ENCODE measurements around the gene TARBP1.
"Not testable (repeated sequence)": the region's sequence is repeated elsewhere in the genome, so short reads cannot be mapped to it uniquely, and the experiment has no call there.

Gene TARBP1

DNA sequence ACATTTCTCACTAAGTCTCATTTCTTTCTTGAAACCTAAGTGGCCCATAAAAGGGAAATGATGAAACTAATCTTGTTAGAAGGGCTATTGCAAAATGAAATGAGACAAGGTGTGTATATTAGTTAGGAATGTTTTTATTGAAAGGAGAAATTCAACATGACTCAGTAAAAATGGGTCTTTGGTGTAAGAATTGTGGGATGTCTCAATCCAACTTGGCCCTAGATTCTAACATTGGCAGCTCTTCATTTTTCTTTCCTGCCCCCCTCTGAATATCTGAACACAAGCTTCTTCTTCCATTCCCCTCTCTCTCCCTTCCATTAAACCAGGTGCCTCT is 26.8 kb upstream of the TARBP1 start:
- no peak for DNase-seq

DNA sequence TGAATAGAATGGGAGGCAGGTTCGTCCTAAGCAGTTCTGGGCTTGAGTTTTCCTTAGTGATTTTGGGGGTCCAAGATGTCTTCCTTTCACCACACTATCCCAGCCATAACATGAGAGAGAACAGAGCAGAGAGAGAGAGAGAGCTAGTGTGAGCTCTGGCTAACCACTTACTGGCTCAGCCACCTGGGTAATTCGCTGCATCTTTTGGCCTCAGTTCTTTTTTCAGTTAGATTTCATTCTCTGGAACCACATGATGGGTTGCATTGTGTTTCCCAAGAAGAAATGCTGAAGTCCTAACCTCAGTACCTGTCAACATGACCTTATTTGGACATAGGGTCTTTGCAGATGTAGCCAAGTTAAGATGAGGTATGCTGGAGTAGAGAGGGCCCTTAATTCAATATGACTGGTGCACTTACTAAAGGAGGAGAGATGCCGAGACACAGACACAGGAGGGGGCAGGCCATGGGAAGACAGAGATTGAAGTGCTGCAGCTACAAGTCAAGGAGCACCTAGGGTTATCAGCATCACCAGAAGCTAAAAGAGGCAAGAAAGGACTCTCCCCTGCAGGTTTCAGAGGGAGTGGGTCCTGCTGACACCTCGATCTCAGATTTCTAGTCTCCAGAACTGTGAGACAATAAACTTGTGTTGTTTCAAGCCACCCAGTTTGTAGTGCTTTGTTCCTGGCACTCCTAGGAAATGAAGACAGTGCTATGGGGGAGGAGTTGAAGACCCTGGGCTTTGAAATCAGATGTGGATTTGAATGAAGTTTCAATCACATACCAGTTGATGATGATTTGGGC is 26.2 kb upstream of the TARBP1 start:
- DNase-seq, result no peak

DNA sequence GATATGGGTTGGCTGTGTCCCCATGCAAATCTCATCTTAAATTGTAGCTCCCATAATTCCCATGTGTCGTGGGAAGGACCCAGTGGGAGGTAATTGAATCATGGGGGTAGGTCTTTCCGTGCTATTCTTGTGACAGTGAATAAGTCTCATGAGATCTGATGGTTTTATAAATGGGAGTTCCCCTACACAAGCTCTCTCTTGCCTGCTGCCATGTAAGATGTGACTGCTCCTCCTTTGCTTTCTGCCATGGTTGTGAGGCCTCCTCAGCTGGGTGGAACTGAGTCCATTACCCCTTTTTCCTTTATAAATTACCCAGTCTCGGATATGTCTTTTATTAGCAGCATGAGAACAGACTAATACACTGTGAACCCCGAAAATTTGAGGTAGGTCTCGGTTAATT is 25.3 kb upstream of the TARBP1 start:
- not testable (repeated sequence) for DNase-seq

DNA sequence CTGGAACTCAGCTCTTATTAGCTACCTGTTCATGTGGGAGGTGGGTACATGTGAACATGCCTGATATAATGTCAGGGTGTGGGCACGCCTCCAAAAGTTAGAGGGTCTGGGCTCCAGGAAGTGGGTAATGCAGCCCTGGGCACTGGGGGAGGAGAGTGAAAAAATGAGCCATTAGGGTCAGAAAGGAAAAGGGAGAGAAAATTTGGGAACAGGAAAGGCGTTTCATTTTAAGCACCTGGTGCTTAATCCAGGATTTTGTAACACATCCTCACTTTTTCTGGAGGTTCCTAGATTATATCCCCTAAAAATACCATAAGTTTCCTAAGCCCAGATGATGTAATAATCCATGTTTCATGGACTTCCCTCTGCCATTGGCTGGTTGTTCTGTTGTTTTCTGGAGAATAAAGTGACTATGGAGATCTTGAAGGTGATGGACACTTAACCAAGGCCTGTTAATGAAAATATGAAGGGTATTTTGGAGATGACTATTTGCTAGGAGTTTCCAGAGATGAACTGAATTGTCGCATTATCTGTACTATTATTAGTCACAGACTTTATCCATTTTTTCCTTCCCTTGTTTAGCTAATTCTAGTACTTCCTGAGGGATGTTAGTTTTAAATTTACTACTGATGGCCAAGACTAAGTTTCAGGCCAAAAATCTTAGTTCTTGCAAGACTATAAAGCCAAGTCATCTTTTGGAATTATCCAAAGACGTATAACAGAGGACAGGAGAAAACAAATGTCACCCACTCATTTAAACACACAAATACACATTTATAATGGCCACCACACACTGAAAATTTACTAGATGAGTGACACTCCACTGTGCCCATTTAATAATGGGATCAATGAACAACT is 24.4 kb upstream of the TARBP1 start:
- DNase-seq, result no peak

DNA sequence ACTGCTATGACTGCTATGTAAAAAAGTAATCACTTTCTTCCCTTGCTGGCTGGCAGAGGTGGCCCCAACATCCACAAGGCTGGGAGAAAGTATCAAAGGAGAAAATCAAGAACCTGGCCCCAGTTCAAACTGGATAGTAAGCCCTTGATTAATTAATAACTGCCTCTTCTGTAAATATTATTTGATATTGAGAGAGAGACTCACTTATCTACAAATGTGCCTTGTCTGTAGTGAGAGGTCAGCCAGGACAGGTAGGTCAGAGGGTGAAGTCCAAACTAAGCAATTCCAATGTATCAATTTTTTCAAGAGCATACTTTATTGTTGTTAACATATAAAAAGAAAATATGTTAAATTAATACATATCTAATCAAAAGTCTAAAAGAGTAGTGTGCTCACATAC is 23.8 kb upstream of the TARBP1 start:
- DNase-seq, result no peak

DNA sequence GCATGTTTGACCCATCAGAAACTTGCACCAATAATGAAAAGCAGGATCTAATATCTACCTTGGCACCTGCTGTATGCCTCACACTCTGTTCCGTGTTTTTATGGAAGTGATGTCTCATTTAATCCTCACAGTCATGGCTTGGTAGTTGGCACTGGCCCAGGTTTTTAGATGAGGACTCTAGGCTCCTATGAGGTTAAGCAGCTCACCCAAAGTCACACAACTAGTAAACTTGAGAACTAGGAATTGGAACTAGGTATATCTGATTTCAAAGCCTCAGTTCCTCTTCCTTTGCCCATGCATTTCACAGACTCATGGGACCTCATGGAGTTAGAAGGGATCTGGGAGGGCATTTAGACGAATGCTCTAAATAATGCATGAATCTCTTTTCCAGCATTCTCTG is 21.3 kb upstream of the TARBP1 start:
- DNase-seq, result peak; percentile 63

DNA sequence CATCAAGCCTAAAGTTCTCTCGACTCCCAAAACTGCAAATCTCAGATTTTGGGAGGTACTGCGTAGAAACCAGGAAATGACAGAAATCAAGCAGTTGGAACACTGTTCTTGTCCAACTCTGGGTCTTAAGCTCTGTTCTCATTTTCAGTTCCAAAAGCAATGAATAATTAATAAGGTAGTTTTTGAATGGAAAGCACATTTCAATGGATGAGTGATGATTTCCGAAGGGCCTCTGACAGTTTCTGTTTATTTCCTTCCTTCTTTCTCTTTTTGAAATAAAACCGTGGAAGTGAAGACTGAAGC is 20.9 kb upstream of the TARBP1 start:
- DNase-seq, result no peak

DNA sequence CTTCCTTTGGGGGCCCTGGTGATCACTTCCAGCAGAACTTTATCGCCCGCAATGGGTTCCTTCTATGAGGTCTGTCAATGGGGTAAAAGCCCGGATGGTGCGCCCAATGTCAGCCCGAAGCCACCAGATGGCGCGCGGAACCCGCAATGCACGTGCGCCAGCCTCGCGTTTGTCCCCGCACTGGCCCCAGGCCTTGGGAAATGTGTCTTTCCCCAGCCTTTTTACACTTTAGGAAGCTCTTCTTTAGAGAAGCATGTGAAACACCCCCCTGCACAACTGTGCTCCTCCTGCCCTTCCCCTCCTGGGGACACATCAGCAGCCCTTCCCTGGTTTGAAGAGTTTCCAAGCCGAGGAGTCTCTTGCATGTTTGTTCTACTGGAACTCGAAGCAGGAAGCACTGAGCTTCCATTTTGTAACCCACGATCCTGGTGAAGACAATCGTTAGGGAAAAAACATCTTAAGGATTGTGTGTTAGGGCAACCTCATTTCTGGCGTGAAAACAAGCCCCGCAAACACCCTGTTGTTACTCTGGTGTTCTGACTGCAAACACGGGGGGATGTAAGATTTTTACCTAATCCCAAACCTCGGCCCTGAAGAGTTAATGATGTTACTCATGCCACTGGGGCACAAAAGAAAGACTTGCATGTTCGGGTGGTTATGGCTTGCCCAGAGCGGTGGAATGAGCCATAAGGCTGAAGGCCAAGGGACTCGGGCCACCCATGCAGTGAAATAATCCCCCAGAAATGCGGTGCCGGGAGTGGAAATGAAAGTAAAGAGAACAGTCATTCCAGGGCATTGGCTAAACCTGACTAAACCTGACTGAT is 20.4 kb upstream of the TARBP1 start:
- DNase-seq, result peak; percentile 91

DNA sequence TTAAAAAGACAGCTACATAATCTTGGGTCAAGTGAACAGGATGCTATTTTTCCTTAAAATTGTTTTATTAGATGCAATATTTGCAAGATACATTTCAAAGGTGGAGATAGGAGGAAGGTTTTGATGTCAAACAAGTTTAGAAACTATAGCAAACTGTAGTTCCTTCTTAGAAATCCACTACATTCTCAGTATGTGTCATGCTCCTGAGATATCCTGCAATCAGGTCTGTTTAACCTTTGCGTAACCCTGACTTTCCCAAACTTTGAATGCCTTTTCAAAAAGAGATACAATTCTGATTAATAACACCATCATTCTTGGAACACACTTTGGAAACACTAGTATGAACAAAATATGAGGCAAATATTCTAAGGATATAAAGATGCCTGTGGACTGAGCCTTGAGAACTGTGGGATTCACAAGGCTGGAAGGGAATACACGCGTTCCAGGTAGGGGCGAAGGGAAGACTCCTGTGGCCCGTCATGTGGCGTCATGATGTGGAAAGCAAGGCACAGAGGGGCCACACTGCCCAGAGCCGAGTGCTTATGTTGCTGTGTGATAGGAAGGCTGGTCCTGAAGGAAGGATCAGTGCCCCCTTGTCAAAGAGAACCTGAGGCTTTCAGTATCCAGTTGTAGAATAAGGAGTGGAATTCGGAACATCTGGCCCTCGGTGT is 19.6 kb upstream of the TARBP1 start:
- no peak for DNase-seq

DNA sequence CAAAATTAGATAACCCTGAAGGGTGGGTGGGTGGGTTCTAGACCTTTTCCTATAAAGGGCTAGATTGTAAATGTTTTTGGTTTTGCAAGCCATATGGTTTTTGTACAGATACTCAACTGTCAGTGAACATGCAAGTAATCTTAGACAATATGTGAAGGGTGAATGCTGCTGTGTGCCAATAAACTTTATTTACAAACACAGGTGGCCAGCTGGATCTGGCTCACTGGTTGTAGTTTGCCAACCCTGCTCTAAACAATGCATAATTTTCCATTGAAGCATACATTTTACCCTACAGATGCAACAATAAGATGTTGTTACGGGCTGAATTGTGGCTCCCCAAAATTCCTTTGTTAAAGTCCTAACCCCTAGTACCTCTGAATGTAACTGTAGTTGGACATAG is 18.6 kb upstream of the TARBP1 start:
- DNase-seq, result no peak

DNA sequence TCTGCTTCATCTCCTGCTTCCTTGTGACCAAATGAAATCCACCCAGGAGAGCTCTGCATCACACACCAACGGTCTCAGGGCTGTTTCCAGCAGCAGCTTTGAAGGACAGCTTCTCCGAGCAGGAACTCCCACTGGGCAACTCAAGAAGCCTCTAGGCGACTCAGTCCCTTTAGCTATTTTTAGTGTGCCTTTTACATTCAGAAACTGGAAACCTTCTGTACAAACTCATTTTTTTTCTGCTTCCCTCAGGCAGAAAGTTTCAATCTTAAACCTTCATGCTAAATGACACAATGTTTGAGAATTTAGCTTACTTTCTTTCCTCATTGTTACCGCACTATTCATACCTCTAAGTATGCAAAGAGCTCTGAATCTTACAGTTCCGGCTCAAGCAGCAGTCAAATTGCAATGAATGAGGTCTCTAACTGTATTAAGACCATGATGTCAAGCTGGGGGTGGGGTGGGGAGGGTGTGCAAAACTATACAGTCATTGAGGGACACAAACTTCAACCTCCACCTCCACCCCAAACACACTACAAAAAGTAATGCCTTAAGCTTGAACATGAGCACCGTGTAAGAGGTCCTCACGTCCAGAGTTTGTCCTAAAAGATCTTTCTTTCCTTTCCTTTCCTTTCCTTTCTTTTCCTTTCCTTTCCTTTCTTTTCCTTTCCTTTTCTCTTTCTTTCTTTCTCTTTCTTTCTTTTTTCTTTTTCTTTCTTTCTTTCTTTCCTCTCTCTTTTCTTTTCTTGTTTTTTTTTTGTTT is 16.4 kb upstream of the TARBP1 start:
- peak; percentile 28 for DNase-seq

DNA sequence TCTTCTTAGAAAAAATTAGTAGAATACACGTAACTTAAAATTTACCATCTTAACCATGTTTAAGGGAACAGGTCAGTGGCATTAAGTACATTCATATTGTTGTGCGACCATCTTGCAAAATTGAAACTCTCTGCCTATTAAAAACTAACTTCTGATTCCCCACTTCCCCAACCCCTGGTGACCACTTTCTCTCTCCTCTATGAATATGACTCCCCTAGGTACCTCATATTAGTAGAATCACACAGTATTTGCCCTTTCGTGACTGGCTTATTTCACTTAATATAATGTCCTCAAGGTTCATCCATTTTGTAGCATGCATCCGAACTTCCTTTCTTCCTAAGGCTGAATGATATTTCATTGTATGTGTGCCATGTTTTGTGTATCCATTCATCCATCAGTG is 15.1 kb upstream of the TARBP1 start:
- no peak for DNase-seq

DNA sequence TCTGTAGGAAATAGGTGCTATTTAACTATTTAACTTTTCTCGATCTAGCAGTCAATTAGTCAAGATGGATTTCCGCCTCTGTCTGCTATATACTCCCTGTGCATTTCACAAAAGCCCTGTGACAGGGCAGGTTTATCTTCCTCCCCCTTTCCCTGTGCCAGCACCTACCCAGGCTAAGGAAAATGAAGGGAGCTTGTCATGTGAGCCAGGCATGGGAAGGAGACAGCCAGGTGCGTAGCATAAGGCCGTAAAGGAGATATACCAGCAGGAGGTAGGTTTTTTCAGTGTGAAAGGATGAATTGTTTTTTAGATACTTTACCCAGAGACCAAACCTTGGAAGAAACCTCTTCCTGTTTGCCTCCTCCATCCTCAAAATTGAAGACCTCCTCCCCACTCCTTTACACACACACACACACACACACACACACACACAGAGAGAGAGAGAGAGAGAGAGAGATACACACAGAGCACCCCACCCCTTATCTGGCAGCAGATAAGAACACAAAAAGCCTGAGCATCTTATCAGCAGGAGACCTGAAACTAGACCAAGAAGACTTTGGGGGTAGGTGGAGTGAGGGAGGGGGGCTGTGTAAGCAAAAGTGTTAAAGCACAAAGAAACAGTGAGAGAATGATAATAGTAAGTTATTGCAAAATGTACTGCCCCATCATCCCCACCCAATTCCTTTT is 12.0 kb upstream of the TARBP1 start:
- no peak for DNase-seq

DNA sequence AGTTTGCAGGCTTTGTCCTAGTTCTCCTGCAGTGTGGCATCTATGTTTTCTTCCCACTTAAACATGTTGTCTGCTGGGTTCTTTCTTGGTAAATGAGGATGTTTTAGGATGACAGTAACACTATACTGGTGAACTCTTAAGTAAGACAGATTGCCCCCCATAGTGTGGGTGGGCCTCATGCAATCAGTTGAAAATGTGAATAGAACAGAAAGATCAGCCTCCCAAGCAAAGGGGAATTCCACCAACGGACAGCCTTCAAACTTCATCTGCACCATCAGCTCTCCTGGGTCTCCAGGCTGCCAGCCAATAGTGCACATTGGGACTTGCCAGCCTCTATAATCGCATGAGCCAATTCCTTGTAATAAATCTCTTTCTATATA is 10.7 kb upstream of the TARBP1 start:
- no peak for DNase-seq

DNA sequence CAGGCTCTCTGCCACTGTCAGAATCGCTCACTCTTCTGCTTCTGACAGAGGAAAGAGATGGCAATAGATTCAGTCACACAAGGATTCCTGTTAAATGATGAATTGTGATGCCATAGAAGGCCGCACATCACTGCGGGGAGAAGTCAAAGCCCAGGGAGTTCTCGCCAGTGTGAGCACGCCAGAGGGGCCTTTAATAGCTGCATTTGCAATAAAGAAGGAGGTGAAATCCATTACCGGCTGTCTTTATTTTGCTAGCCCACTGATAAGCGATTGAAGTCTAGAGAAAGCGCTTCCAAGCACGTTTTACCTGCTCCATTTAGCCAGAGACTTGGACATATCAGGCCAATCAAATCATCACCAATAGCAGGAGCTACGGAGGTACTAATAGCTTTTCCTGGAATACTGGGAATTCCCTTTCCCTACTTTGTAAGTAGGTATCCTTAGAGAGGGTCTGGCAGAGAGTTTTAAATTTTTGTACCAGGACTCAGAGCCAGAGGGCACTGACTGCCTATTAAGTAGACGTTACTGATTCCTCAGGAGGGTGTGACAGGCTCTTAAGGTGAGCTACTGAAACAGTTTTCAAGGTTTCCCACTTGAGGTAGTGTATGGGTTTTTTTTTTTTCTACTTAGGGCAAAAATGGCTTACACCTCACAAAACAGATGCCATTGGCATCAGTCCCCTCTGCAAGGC is 10.2 kb upstream of the TARBP1 start:
- no peak for DNase-seq

DNA sequence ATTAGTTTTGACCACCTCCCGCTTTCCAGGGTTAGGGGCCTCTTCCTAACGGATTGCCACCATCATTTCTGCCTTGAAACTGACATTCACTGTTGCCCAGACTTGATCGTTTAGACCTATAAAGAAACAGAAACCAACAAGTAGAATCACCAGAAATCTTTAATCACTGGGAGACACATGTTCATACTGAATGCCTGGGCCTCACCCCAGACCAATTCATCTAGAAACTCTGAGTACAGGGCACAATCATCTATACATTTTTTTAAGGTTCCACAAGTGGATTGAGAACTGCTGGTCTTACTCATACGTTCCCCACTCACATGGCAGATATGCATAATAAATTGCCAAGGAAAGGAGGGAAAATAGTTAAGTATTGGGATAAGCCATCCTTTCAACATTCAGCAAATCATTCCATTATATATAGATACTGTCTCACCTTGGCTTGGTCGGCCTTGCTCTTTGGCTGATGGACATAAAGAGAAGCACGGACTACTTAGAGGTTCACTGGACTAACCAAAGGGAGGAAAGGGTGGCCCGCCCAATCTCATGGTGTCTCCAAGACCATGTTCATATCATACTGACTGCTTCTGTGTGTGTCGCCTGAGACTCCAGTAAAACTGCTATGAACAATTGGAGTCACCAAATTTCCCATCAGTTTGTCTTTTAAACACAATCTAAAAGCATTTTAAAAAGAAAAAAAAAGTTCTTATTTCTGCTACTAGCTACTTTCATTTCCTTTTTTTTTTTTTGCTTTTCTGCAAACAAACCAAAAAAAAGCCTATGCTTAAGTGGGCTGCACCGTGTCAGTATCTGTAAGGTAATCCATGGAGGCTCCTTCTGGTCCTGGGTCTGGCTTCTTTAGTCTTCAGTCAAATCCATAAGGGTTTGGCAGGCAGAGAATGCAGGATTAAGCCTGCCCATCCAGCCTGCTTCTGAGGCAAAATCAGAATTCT is 9.4 kb upstream of the TARBP1 start:
- peak; percentile 55 for DNase-seq

DNA sequence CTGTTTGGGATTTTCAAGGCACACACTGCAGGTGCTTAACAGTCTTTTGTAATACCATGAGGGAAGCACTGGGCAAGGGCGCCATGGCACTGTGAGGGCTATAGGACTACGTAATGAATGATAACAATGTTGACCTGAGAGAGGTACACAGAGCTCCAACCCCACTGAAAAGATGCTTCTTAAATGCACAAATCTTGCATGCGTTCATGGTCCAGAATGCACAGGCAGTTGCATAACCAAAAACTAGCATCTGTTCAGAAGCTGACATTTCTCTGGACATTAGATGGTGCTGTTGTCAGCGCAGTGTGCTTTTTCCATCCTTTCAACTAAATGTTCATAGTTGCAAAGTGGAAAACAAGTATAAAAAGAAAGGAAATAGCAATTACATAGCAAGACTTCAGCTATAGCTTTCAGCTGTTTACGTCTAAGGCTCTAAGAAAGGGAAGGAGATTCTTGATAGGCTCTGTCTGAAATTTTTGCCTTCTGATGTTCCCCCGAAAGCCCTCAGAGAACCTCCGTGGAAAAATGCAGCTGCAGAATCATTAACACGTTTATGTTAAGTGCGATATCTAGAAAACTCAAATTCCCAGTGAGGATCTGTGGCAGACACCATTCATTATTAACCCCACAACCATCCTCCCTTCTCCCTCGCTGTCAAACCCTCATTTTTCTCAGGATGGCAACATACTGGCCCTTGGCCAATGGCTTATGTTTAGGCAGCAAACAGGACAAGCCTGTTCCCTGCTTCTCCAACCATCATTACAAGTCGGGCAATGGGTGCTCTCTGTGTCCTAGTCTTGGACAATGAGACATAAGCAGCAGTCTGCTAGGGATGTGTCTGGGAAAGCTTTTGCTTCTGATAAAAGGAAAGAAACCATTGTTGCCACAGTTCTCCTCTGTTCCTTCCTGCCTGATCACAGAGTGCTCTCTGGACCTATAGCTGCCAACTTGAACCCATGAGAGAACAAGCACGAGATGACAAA is 8.2 kb upstream of the TARBP1 start:
- peak; percentile 19 for DNase-seq

DNA sequence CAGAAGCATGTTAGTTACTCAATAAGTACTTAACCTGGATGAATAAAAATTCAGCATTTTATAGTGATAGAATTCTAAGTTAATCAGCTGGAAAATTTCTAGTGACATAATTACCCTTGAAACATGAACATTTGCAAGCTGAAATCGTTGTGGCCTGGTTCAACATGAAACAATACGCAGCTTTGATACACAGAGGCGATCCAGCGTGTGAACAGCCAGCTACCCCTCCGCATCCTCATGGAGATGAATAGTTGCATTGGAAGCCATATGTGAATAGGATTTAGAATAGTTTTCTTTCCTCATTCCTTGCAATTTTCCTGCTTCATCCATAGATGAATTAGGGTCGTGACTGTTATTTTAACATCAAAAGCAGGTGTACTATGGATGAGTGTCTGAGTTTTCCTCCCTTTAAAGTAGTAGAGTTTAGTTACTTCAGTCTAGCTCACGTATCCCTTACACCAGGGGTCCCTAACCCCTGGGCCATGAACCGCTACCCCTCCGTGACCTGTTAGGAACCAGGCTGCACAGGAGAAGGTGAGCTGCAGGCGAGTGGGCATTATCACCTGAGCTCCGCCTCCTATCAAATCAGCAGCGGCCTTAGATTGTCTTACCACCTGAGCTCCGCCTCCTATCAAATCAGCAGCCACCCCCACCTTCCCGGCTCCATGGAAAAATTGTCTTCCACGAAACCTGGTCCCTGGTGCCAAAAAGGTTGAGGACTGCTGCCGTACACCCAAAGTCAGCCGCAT is 6.2 kb upstream of the TARBP1 start:
- no peak for DNase-seq

All from stimulated activated CD4-positive, alpha-beta T cell treated with anti-CD3 and anti-CD28 coated beads, Interleukin-15, amount 100 ng/mL, for 24 hours (primary cell).